Esophagus (tissue), 2 donors: ENCODE data around the gene WDFY1. TPM values are rescaled to one million over a fixed set of nuclear protein-coding genes. Genes with fewer than 3 reads are reported as not detected.

Source experiments
- H3K27ac ChIP-seq, 2 donors: one replicate each; pipeline ENCODE4 v1.5.1; 2013; ENCODE audit warnings: low read depth in 2 of 2, mild to moderate bottlenecking in 2 of 2, inconsistent platforms in 1 of 2, low read length in 1 of 2, moderate library complexity in 1 of 2
- H3K27me3 ChIP-seq, 2 donors: one replicate each; pipeline ENCODE4 v1.6.1; 2013; ENCODE audit warnings: low read length in 2 of 2, control low read depth in 1 of 2, mild to moderate bottlenecking in 1 of 2; ENCODE audit not compliant: insufficient read depth in 2 of 2, control insufficient read depth in 1 of 2
- H3K36me3 ChIP-seq, 2 donors: one replicate each; pipeline ENCODE4 v1.6.1; 2013; ENCODE audit warnings: low read length in 1 of 2; ENCODE audit not compliant: control insufficient read depth in 2 of 2, insufficient read depth in 2 of 2
- H3K4me1 ChIP-seq, 2 donors: one replicate each; pipeline ENCODE4 v1.6.1; 2013; ENCODE audit warnings: low read length in 1 of 2; ENCODE audit not compliant: control insufficient read depth in 2 of 2, insufficient read depth in 2 of 2
- H3K4me3 ChIP-seq, 2 donors: one replicate each; pipeline ENCODE4 v1.5.1; 2013; ENCODE audit warnings: low read length in 2 of 2, mild to moderate bottlenecking in 2 of 2, low read depth in 1 of 2, moderate library complexity in 1 of 2
- H3K9me3 ChIP-seq, 2 donors: one replicate each; pipeline ENCODE4 v1.6.1; 2013; ENCODE audit warnings: mild to moderate bottlenecking in 2 of 2, low read depth in 1 of 2, low read length in 1 of 2, moderate library complexity in 1 of 2; ENCODE audit not compliant: control insufficient read depth in 2 of 2, insufficient read depth in 1 of 2
- WGBS, 2 donors: extraction: QIAGEN DNeasy Blood & Tissue Kit; methylation state at CpG; one replicate each; pipeline ENCODE4 v1.1.7; 2013; 5-methylcytosine and 5-hydroxymethylcytosine counted together
- polyA plus RNA-seq, 2 donors: library from polyadenylated mRNA; stranded (reverse); fragments of 200-250 nt; gene quantifications; one replicate each; pipeline ENCODE4 v1.2.3, GENCODE V29; 2013
- donor health status: healthy with polysubstance abuse.
- donor health status: Bipolar disorder and iron deficiency.

Gene WDFY1
- polyA plus RNA-seq, 2 donors: 5.0 to 8.7 TPM

DNA sequence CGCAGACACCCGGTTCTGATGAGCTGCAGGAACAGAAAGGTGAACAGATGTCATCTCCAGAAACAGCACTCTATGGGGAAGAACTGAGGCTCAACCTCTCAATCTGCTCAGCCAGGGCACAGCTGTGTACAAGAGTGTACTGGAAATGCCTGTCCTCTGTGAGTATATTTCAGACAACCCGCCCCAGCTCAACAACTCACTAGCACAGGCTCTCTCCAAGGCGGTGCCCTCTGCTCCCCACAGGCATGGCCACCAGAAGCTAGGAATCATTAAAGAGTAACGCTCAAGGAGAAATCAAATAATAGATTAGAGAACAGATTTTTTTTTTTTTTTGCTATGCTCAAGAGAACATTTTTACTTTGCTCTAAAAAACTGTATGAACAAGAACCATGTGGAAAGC lies 43.8 kb downstream of the WDFY1 start:
- peaks cover 3 to 6% of the 10 kb centered on the region in 2 donors for H3K36me3 ChIP-seq
- H3K9me3 ChIP-seq: no peaks in the 10 kb centered on the region
- H3K4me1 ChIP-seq: no peaks in the 10 kb centered on the region
- no peaks in the 10 kb centered on the region for H3K27me3 ChIP-seq
- H3K4me3 ChIP-seq: no peak overlapping the region
- 74 to 77% methylated on average over 5 of the region's 5 CpGs for WGBS, 2 donors
- no peak overlapping the region for H3K27ac ChIP-seq

- Histone ChIP-seq H3K9me3 (no peaks in the 10 kb centered on the region), H3K27me3 (no peaks in the 10 kb centered on the region), H3K4me3 (no peak overlapping the region), H3K4me1 (no peaks in the 10 kb centered on the region), H3K27ac (no peak overlapping the region), H3K36me3 (peaks cover 3 to 6% of the 10 kb centered on the region in 2 donors)
- WGBS, 2 donors: 92 to 96% methylated on average over 1 of the region's 1 CpG
These were observed 44.6 kb downstream of the WDFY1 start for GRCh38 chr2:223900531-223900930.

GRCh38 chr2:223900066-223900465 lies 45.1 kb downstream of the WDFY1 start:
- H3K27me3 ChIP-seq: no peaks in the 10 kb centered on the region
- no peak overlapping the region for H3K4me3 ChIP-seq
- no peaks in the 10 kb centered on the region for H3K4me1 ChIP-seq
- no peak overlapping the region for H3K27ac ChIP-seq
- no peaks in the 10 kb centered on the region for H3K9me3 ChIP-seq
- 94 to 96% methylated on average over 6 of the region's 6 CpGs for WGBS, 2 donors
- peaks cover 3 to 6% of the 10 kb centered on the region in 2 donors for H3K36me3 ChIP-seq

DNA sequence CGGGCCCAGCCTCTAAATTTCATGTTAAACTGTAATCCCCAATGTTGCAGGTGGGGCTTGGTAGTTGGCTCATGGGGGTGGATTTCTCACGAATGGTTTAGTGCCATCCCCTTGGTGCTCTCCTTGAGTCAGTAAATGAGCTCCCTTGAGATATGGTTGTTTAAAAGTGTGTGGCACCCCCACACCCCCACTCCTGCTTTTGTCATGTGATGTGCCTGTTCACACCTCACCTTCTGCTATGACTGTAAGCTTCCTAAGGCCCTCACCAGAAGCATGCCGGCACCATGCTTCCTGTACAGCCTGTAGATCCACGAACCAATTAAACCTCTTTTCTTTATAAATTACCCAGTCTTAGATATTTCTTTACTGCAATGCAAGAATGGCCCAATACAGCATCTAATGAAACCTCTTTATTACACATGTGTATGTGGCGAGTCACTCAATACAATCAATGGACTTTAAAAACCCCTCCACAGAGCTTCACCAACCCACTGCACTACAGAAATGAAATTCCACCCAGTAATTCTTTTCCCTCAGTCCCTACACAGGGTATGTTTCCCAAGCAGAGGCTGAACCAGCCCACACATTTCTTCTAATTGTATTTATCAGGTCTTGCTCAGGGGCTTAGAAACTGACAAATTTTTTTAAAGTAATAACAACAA lies 47.3 kb downstream of the WDFY1 start:
- no peak overlapping the region for H3K4me3 ChIP-seq
- peaks cover 6% of the 10 kb centered on the region in 2 donors for H3K36me3 ChIP-seq
- WGBS, 2 donors: 94 to 96% methylated on average over 5 of the region's 5 CpGs
- no peak overlapping the region for H3K27ac ChIP-seq
- no peaks in the 10 kb centered on the region for H3K4me1 ChIP-seq
- no peaks in the 10 kb centered on the region for H3K27me3 ChIP-seq
- H3K9me3 ChIP-seq: no peaks in the 10 kb centered on the region

DNA sequence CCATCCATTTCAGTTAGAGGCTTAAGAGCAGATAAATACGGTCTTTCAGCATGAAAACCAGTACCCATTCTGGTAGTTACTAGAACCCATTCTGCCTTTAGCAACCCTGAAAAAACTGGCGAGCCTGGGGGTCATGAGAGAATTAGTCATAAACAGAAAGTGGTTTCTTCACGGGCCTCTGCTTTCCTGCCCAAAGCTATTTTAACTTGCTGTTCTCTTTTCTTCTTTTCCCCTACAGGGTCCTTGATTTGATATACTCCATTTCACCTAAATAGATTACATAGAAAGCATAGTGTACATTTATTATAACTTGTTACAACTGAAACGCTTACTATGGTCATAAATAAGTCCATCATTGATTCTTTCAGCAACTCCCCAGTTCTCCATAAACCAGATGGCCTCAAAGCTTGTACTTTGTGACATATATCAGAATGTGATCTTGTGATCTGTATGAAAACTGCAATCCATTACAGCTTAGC lies 48.3 kb downstream of the WDFY1 start:
- no peak overlapping the region for H3K27ac ChIP-seq
- no peaks in the 10 kb centered on the region for H3K9me3 ChIP-seq
- H3K27me3 ChIP-seq: no peaks in the 10 kb centered on the region
- H3K4me3 ChIP-seq: no peak overlapping the region
- WGBS, 2 donors: 41 to 56% methylated on average over 4 of the region's 4 CpGs
- H3K36me3 ChIP-seq: peaks cover 6% of the 10 kb centered on the region in 2 donors
- no peaks in the 10 kb centered on the region for H3K4me1 ChIP-seq

DNA sequence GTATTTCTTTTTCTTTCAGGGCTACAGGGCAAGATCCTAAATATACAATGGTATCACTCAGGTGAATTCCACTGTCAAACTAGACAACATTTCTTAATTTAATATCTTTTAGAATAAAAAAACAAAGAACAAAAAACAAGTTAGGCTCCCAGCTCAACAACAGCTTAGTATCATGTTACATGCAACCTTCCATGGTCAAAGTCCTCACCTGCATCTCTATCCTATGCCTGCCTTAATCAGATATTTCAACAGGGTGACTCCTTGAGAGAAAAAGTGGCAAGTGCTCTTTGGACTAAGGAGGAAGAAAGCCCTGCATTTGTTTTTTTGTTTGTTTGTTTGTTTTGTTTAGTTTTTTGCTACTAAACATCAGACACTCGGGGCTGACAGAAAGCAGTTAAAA lies 50.2 kb downstream of the WDFY1 start:
- no peak overlapping the region for H3K4me3 ChIP-seq
- H3K9me3 ChIP-seq: no peaks in the 10 kb centered on the region
- 85 to 86% methylated on average over 1 of the region's 1 CpG for WGBS, 2 donors
- H3K27me3 ChIP-seq: no peaks in the 10 kb centered on the region
- peaks cover 0 to 3% of the 10 kb centered on the region in 2 donors for H3K36me3 ChIP-seq
- no peaks in the 10 kb centered on the region for H3K4me1 ChIP-seq
- H3K27ac ChIP-seq: no peak overlapping the region

DNA sequence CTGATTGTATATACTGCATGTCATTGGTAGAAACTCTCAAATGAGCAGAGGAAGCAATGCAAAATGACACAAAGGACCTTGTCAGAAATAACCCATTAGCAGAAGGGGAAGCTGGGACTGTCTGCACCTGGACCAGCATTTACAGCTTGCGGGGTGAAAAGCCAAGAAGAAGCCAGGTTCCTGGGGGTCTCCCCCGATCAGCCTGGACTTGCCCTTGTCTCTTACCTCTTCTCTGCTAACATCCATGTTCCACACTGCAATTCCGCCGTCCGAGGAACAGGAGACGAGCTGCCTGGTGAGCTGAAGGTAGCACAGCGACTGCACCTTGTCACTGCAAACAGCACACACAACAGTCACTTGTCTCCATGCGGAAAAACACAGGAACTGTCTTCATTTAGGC lies 51.1 kb downstream of the WDFY1 start:
- no peaks in the 10 kb centered on the region for H3K27me3 ChIP-seq
- H3K27ac ChIP-seq: no peak overlapping the region
- H3K4me1 ChIP-seq: no peaks in the 10 kb centered on the region
- peaks cover 0 to 3% of the 10 kb centered on the region in 2 donors for H3K36me3 ChIP-seq
- no peaks in the 10 kb centered on the region for H3K9me3 ChIP-seq
- 94 to 96% methylated on average over 8 of the region's 8 CpGs for WGBS, 2 donors
- no peak overlapping the region for H3K4me3 ChIP-seq

GRCh38 chr2:223890721-223891120 lies 54.4 kb downstream of the WDFY1 start:
- 67 to 69% methylated on average over 4 of the region's 4 CpGs for WGBS, 2 donors
- Histone ChIP-seq H3K27ac (no peak overlapping the region), H3K27me3 (no peaks in the 10 kb centered on the region), H3K4me1 (no peaks in the 10 kb centered on the region), H3K4me3 (no peak overlapping the region), H3K9me3 (no peaks in the 10 kb centered on the region), H3K36me3 (peaks cover 0 to 3% of the 10 kb centered on the region in 2 donors)

- Histone ChIP-seq H3K9me3 (no peaks in the 10 kb centered on the region), H3K27me3 (no peaks in the 10 kb centered on the region), H3K4me3 (no peak overlapping the region), H3K36me3 (peaks cover 0 to 5% of the 10 kb centered on the region in 2 donors), H3K27ac (no peak overlapping the region), H3K4me1 (no peaks in the 10 kb centered on the region)
- WGBS, 2 donors: 92 to 97% methylated on average over 3 of the region's 3 CpGs
These were observed 55.9 kb downstream of the WDFY1 start for GRCh38 chr2:223889229-223889628.

DNA sequence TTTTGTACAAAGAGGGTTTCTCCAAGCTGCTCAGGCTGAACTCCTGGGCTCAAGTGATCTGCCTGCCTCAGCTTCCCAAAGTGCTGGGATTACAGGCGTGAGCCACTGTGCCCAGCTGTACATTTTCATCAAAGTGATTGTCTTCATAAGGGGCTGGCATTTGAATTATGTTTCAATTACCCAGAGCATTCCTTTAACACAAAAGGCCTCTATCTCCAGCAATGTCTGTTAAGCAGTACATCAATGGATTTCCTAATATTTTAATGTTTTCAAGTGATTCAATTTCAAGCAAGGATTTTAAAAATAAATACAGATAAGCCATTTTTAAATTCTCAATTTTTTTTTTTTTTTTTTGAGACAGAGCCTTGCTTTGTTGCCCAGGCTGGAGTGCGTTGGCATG lies 56.9 kb downstream of the WDFY1 start:
- H3K36me3 ChIP-seq: peaks cover 0 to 2% of the 10 kb centered on the region in 2 donors
- H3K27ac ChIP-seq: no peak overlapping the region
- H3K9me3 ChIP-seq: no peaks in the 10 kb centered on the region
- no peaks in the 10 kb centered on the region for H3K4me1 ChIP-seq
- H3K27me3 ChIP-seq: no peaks in the 10 kb centered on the region
- 92 to 97% methylated on average over 2 of the region's 2 CpGs for WGBS, 2 donors
- H3K4me3 ChIP-seq: no peak overlapping the region
